Astrocyte of the spinal cord (primary cell): ENCODE data around the gene TTBK2.

ENCODE experiments used
- DNase-seq: peaks from one replicate; pipeline ENCODE4 v3.0.0; 2011; ENCODE audit warnings: low read depth, low spot score
- H3K4me3 ChIP-seq: 2 replicates; pipeline ENCODE4 v1.5.1; 2011; ENCODE audit warnings: low read depth, mild to moderate bottlenecking, low read length, moderate library complexity
- CTCF ChIP-seq: IDR thresholded peaks from 2 replicates; pipeline ENCODE4 v1.5.1; 2012; ENCODE audit warnings: low read depth, mild to moderate bottlenecking, low read length, inconsistent platforms
- in situ Hi-C: cut with HindIII; loops from 2 replicates; pipeline ENCODE4 v1.10.0; 2017; ENCODE audit warnings: low sequenced_read_pairs

Gene TTBK2

GRCh38 chr15:42695527-42696071 is 225.0 kb downstream of the TTBK2 start:
- no peak for DNase-seq
- H3K4me3 ChIP-seq, result no peak overlapping the region
- TF ChIP-seq CTCF, result no peak
- in situ Hi-C loops, result no loop called here

GRCh38 chr15:42694398-42694797 is 226.2 kb downstream of the TTBK2 start:
- no peak overlapping the region for H3K4me3 ChIP-seq
- no peak for DNase-seq
- TF ChIP-seq CTCF, result no peak
- in situ Hi-C loops, result no loop called here

GRCh38 chr15:42693942-42694341 is 226.6 kb downstream of the TTBK2 start:
- no peak for DNase-seq
- H3K4me3 ChIP-seq, result no peak overlapping the region
- no peak for TF ChIP-seq CTCF
- in situ Hi-C loops, result no loop called here

GRCh38 chr15:42693496-42693895 is 227.1 kb downstream of the TTBK2 start:
- no peak overlapping the region for H3K4me3 ChIP-seq
- in situ Hi-C loops, result no loop called here
- no peak for DNase-seq
- TF ChIP-seq CTCF, result no peak

- in situ Hi-C loops, result no loop called here
- no peak for DNase-seq
- no peak for TF ChIP-seq CTCF
- H3K4me3 ChIP-seq, result no peak overlapping the region
Observed at GRCh38 chr15:42692997-42693396, 227.6 kb downstream of the TTBK2 start.

- TF ChIP-seq CTCF, result no peak
- in situ Hi-C loops, result no loop called here
- DNase-seq, result no peak
- H3K4me3 ChIP-seq, result no peak overlapping the region
Observed at GRCh38 chr15:42692536-42692935, 228.0 kb downstream of the TTBK2 start.

- no peak for DNase-seq
- H3K4me3 ChIP-seq, result no peak overlapping the region
- no peak for TF ChIP-seq CTCF
- in situ Hi-C loops, result no loop called here
Observed at GRCh38 chr15:42691770-42692169, 228.8 kb downstream of the TTBK2 start.
